Measurements from ENCODE around the gene GOLGA5.
"Not testable (repeated sequence)": the region's sequence is repeated elsewhere in the genome, so short reads cannot be mapped to it uniquely, and the experiment has no call there.

The GOLGA5 gene

GRCh38 chr14:92793709-92794546 lies at the start of gene GOLGA5:
Gene GOLGA5, plus strand, starts transcription at chr14:92794305. Its CDS starts 3,133 bp downstream, at chr14:92797438.
- DNase-seq (ENCODE audit: low read depth in 2 of 3, low spot score in 2 of 3) = peak; percentile 91 to 99 (median 97)

GRCh38 chr14:92747701-92748258 lies 46.3 kb upstream of the GOLGA5 start:
- no peak for DNase-seq (ENCODE audit: low read depth in 2 of 3, low spot score in 2 of 3)

DNA sequence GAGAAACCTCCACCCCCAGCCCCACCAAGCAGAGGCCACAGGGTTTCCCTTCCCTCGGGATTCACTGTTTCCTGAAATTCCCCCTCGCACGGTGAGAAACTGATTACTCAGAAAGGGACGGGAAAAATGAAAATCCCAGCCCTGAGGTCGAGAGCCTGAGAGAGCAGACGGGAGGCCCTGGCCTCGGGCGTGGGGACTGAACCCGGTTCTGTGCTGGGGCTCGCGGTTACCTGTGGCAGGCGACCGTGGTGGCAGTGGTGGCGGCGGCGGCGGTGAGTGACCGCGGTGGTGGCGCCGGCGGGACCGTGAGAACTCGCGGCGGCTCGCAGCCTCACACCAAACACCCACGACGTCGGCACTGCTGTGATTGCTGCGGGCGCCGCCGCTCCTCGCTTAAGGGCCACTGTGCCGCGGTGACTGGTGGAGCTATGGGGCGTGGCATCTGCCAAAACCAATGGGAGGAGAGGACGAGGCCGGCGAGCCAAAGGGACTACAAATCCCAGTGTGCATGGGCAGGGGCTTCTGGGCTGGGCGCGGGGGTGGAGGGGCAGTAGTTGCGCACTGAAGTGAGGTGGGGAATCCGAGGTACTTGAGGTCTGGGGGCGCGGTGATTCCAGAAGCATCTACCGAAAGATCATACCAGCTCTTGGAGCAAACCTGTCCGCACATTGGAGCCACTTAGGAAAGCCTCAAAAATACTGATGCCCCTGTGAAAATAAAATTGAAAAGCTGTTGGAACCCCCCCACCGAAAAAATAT lies 45.7 kb upstream of the GOLGA5 start, which contains the start of gene LGMN:
TSS of gene LGMN (minus strand) at position 369 of the 758 bp plus-strand sequence. CDS start 15,841 bp downstream, outside the sequence.
- DNase-seq (ENCODE audit: low read depth in 2 of 3, low spot score in 2 of 3) = peak; percentile 42 to 55 (median 48)

DNA sequence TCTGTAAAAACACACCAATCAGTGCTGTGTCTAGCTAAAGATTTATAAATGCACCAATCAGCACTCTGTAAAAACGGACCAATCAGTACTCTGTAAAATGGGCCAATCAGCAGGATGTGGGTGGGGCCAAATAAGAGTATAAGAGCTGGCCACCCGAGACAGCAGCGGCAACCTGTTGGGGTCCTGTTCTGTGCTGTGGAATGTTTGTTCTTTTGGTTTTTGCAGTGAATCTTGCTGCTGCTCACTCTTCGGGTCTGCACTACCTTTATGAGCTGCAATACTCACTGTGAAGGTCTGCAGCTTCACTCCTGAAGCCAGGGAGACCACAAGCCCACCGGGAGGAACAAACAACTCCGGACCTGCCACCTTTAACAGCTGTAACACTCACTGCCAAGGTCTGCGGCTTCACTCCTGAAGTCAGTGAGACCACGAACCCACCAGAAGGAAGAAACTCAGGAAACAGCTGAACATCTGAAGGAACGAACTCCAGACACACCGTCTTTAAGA lies 43.8 kb upstream of the GOLGA5 start:
- DNase-seq (ENCODE audit: low read depth in 2 of 3, low spot score in 2 of 3) = not testable (repeated sequence)

- no peak for DNase-seq (ENCODE audit: low read depth in 2 of 3, low spot score in 2 of 3)
Measured at GRCh38 chr14:92750994-92751400, 43.1 kb upstream of the GOLGA5 start.

DNA sequence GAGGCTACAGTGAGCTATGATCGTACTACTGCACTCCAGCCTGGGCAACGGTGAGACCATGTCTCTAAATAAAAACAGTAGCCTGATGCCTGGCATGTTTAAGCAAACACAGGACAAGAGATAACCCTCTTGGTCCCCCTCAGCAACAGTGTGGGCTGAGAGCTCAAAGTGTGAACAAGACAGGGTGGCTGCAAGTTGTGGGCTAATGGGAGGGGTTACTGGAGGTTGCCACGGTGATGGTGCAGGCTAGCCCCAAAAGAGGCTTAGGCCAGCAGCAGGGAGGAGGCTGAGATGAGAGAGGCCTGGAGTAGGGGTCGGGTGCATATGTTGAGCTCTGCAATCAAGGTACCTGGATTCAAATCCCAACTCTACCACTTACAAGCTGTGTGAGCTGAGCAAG lies 42.3 kb upstream of the GOLGA5 start:
- DNase-seq (ENCODE audit: low read depth in 2 of 3, low spot score in 2 of 3) = no peak

DNA sequence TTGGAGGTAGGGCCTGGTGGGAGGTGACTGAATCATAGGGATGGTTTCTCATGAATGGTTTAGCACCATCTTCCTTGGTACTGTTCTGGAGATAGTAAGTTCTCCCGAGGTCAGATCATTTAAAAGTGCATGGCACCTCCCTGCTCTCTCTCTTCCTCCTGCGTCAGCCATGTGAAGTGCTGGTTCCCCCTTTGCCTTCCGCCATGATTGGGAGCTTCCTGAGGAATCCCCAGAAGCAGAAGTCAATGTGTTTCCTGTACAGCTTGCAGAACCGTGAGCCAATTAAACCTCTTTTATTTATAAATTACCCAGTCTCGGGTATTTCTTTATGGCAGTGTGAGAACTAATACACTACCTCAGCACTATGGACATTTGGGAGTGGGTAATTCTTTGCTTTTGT lies 40.9 kb upstream of the GOLGA5 start:
- no peak for DNase-seq (ENCODE audit: low read depth in 2 of 3, low spot score in 2 of 3)

DNA sequence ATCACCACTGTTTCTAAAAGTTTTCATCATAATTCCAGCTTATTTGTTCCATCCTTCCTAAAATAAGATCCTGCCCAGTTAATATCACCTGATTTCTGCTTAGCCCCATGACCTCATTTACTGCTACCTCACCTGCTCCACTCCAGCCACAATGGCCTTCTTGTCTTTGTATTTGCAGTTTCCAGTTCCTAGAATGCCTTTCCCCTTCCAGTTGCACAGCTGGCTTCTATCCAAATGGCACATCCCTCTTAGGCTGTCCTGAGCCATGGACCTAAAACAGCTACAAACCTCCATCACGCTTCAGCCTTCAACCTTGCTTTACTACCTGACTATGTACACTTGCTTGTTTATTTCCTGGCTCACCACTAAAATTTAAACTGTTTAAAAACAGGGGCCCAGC lies 39.1 kb upstream of the GOLGA5 start:
- no peak for DNase-seq (ENCODE audit: low read depth in 2 of 3, low spot score in 2 of 3)

- no peak for DNase-seq (ENCODE audit: low read depth in 2 of 3, low spot score in 2 of 3)
Measured at GRCh38 chr14:92755495-92755894, 38.6 kb upstream of the GOLGA5 start.

DNA sequence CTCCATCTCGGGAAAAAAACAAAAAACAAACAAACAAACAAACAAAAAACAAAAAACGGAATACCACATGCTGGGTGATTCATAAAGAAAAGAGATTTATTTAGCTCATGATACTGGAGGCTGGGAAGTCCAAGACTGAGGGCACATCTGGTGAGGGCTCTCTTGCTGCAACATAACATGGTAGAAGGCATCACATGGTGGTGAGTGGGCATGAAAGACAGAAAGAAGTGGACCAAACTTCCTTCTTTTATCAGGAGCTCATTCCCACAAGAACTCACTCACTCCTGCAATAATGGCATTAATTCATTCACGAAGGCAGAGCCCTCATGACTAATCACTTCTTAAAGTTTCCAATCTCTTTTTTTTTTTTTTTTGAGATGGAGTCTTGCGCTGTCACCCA lies 37.7 kb upstream of the GOLGA5 start:
- no peak for DNase-seq (ENCODE audit: low read depth in 2 of 3, low spot score in 2 of 3)

- no peak for DNase-seq (ENCODE audit: low read depth in 2 of 3, low spot score in 2 of 3)
Measured at GRCh38 chr14:92759300-92759678, 34.8 kb upstream of the GOLGA5 start.

DNA sequence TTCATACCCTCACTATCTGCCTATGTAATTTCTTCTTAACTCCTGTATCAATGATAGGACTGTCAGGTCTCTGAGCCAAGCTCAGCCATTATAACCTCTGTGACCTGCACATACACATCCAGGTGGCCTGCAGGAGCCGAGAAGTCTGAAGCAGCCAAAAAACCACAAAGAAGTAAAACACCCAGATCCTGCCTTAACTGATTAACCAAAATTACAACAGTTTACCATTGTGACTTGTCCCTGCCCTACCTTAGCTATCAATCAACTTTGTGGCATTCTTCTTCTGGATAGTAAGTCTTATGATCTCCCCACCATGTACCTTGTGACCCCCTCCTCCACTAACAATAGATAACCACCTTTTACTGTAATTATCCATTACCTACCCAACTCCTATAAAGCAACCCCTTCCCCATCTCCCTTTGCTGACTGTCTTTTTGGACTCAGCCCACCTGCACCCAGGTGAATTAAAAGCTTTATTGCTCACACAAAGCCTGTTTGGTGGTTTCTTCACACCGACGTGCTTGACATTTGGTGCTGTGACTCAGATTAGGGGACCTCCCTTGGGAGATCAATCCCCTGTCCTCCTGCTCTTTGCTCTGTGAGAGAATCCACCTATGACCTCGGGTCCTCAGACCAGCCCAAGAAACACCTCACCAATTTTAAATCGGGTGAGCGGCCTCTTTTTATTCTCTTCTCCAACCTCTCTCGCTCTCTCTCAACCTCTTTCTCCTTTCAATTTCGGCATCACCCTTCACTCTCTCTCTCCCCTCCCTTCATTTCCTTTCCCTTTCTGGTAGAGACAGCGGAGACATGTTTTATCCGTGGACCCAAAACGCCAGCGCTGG lies 34.2 kb upstream of the GOLGA5 start:
- DNase-seq (ENCODE audit: low read depth in 2 of 3, low spot score in 2 of 3) = no peak

DNA sequence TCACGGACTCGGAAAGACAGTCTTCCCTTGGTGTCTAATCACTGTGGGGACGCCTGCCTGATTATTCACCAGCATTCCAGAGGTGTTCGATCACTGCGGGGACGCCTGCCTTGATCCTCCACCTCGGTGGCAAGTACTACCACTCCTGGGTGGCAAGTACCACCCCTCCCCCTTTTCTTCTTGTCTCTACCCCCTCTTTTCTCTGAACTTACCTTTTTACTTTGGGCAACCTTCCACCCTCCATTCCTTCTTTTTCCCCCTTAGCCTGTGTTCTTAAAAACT lies 33.6 kb upstream of the GOLGA5 start:
- DNase-seq (ENCODE audit: low read depth in 2 of 3, low spot score in 2 of 3) = no peak

- not testable (repeated sequence) for DNase-seq (ENCODE audit: low read depth in 2 of 3, low spot score in 2 of 3)
Measured at GRCh38 chr14:92763666-92764631, 30.2 kb upstream of the GOLGA5 start.

- not testable (repeated sequence) for DNase-seq (ENCODE audit: low read depth in 2 of 3, low spot score in 2 of 3)
Measured at GRCh38 chr14:92768236-92768635, 25.9 kb upstream of the GOLGA5 start.

- no peak for DNase-seq (ENCODE audit: low read depth in 2 of 3, low spot score in 2 of 3)
Measured at GRCh38 chr14:92768795-92769194, 25.3 kb upstream of the GOLGA5 start.

GRCh38 chr14:92770484-92770883 lies 23.6 kb upstream of the GOLGA5 start:
- DNase-seq (ENCODE audit: low read depth in 2 of 3, low spot score in 2 of 3) = no peak

DNA sequence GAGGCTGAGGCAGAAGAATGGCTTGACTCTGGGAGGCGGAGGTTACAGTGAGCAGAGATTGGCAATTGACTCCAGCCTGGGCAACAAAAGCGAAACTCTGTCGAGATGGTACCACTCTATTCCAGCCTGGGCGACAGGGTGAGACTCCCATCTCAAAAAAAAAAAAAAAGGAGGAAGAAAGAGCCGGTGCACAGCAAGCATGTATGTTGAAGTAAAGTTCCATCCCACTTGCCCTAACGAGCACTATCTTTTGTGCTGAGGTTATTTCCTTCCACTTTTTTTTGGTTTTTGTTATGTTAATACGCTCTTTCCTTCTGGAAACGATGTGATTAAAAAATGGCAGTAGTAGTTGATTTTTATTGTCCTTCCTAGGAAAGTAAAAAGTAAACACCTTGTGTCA lies 19.5 kb upstream of the GOLGA5 start:
- DNase-seq (ENCODE audit: low read depth in 2 of 3, low spot score in 2 of 3) = no peak

GRCh38 chr14:92775292-92775691 lies 18.8 kb upstream of the GOLGA5 start:
- not testable (repeated sequence) for DNase-seq (ENCODE audit: low read depth in 2 of 3, low spot score in 2 of 3)
